ENCODE results near the gene HSD11B2.

DNA sequence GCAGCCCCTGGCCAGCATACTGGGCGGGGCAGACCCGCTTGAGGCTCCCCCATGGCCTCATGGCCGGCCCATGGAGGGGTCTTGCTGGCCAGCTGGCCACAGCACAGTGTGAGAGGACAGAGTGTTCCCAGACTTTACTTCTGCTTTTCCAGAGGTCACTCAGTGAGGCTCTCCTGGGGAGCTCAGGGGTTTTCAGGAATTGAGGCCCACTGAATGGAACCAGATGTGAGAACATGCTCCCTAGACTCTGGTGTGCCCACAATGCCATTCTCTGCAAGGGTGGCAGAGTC lies 28.9 kb downstream of the HSD11B2 start:
- TF ChIP-seq CTCF (IDR thresholded peaks at IDR 0.05) (no peak), POLR2A (IDR thresholded peaks at IDR 0.05) (no peak)
